ENCODE data around the gene KANSL3.
"Not testable (repeated sequence)": the region's sequence is repeated elsewhere in the genome, so short reads cannot be mapped to it uniquely, and the experiment has no call there.

The KANSL3 gene

GRCh38 chr2:96558485-96558884, 79.6 kb downstream of the KANSL3 start:
- no peak for DNase-seq (ENCODE audit: low read depth, low spot score)

- no peak for DNase-seq (ENCODE audit: low read depth, low spot score)
Observed at GRCh38 chr2:96558061-96558460, 80.1 kb downstream of the KANSL3 start.

- not testable (repeated sequence) for DNase-seq (ENCODE audit: low read depth, low spot score)
Observed at GRCh38 chr2:96557421-96557820, 80.7 kb downstream of the KANSL3 start.

- DNase-seq (ENCODE audit: low read depth, low spot score): no peak
Observed at GRCh38 chr2:96556441-96557330, 81.4 kb downstream of the KANSL3 start.

- no peak for DNase-seq (ENCODE audit: low read depth, low spot score)
Observed at GRCh38 chr2:96555146-96555610, 82.9 kb downstream of the KANSL3 start.

GRCh38 chr2:96554293-96555145, 83.6 kb downstream of the KANSL3 start:
- DNase-seq (ENCODE audit: low read depth, low spot score): no peak

GRCh38 chr2:96553957-96554292, 84.2 kb downstream of the KANSL3 start:
- not testable (repeated sequence) for DNase-seq (ENCODE audit: low read depth, low spot score)

GRCh38 chr2:96553176-96553956, 84.7 kb downstream of the KANSL3 start:
- no peak for DNase-seq (ENCODE audit: low read depth, low spot score)

GRCh38 chr2:96552315-96553175, 85.6 kb downstream of the KANSL3 start:
- DNase-seq (ENCODE audit: low read depth, low spot score): no peak

- DNase-seq (ENCODE audit: low read depth, low spot score): no peak
Observed at GRCh38 chr2:96551605-96552314, 86.4 kb downstream of the KANSL3 start.

- no peak for DNase-seq (ENCODE audit: low read depth, low spot score)
Observed at GRCh38 chr2:96550787-96551604, 87.1 kb downstream of the KANSL3 start.

- DNase-seq (ENCODE audit: low read depth, low spot score): no peak
Observed at GRCh38 chr2:96549967-96550786, 87.9 kb downstream of the KANSL3 start.

- DNase-seq (ENCODE audit: low read depth, low spot score): no peak
Observed at GRCh38 chr2:96549466-96549785, 88.7 kb downstream of the KANSL3 start.

GRCh38 chr2:96548558-96549465, 89.3 kb downstream of the KANSL3 start:
- DNase-seq (ENCODE audit: low read depth, low spot score): no peak

- DNase-seq (ENCODE audit: low read depth, low spot score): no peak
Observed at GRCh38 chr2:96547731-96548171, 90.4 kb downstream of the KANSL3 start.

- DNase-seq (ENCODE audit: low read depth, low spot score): no peak
Observed at GRCh38 chr2:96547203-96547641, 90.9 kb downstream of the KANSL3 start.

GRCh38 chr2:96546797-96547196, 91.3 kb downstream of the KANSL3 start:
- DNase-seq (ENCODE audit: low read depth, low spot score): no peak

Data from brain pericyte (primary cell).